NCI-H748 (cell line): ENCODE results near the gene TLE5.
"Not testable (repeated sequence)": the region's sequence is repeated elsewhere in the genome, so short reads cannot be mapped to it uniquely, and the experiment has no call there.

Experiments
- DNase-seq: peaks from one replicate; lab custom pipeline; 2025; ENCODE audit not compliant: unreplicated experiment; lab: John Stamatoyannopoulos, UW

Gene TLE5

GRCh38 chr19:3027981-3028304 lies 34.4 kb downstream of the TLE5 start:
- no peak for DNase-seq

- DNase-seq, result no peak
These were observed 35.0 kb downstream of the TLE5 start for GRCh38 chr19:3027292-3027691.

GRCh38 chr19:3026768-3027167 lies 35.5 kb downstream of the TLE5 start:
- no peak for DNase-seq

GRCh38 chr19:3025549-3025886 lies 36.8 kb downstream of the TLE5 start:
- DNase-seq, result no peak

GRCh38 chr19:3024870-3025548 lies 37.3 kb downstream of the TLE5 start:
- DNase-seq, result no peak

GRCh38 chr19:3024509-3024869 lies 37.8 kb downstream of the TLE5 start:
- DNase-seq, result no peak

GRCh38 chr19:3020321-3020960 lies 41.9 kb downstream of the TLE5 start:
- DNase-seq, result no peak

GRCh38 chr19:3019211-3019854 lies 43.0 kb downstream of the TLE5 start:
- no peak for DNase-seq

GRCh38 chr19:3017923-3018322 lies 44.4 kb downstream of the TLE5 start:
- DNase-seq, result no peak

- DNase-seq, result no peak
These were observed 46.9 kb downstream of the TLE5 start for GRCh38 chr19:3015126-3016057.

- DNase-seq, result no peak
These were observed 48.2 kb downstream of the TLE5 start for GRCh38 chr19:3014135-3014534.

- no peak for DNase-seq
These were observed 49.0 kb downstream of the TLE5 start for GRCh38 chr19:3013263-3013725.

- no peak for DNase-seq
These were observed 49.6 kb downstream of the TLE5 start for GRCh38 chr19:3012621-3013262.

GRCh38 chr19:3012059-3012458 lies 50.2 kb downstream of the TLE5 start:
- DNase-seq, result not testable (repeated sequence)

- no peak for DNase-seq
These were observed 51.4 kb downstream of the TLE5 start for GRCh38 chr19:3010871-3011270.

- DNase-seq, result no peak
These were observed 53.3 kb downstream of the TLE5 start for GRCh38 chr19:3008994-3009393.

GRCh38 chr19:3007975-3008374 lies 54.3 kb downstream of the TLE5 start:
- no peak for DNase-seq

- DNase-seq, result peak; percentile 5
These were observed 56.1 kb downstream of the TLE5 start for GRCh38 chr19:3006075-3006767.

GRCh38 chr19:3005345-3005744 lies 57.0 kb downstream of the TLE5 start:
- no peak for DNase-seq

- no peak for DNase-seq
These were observed 57.8 kb downstream of the TLE5 start for GRCh38 chr19:3004522-3004921.
